ENCODE data around the gene HOTAIR.

HOTAIR gene

GRCh38 chr12:53975064-53975471, 314 bp upstream of the HOTAIR start:
- no peak for DNase-seq (ENCODE audit: low read depth)

- no peak for DNase-seq (ENCODE audit: low read depth)
These were observed 1.3 kb downstream of the HOTAIR start for GRCh38 chr12:53973236-53974042.

GRCh38 chr12:53972722-53973235, 2.0 kb downstream of the HOTAIR start, which contains the start of gene HOXC11:
HOXC11 (plus strand) TSS chr12:53973126; CDS start chr12:53973242, 116 bp downstream.
- no peak for DNase-seq (ENCODE audit: low read depth)

- no peak for DNase-seq (ENCODE audit: low read depth)
These were observed 2.5 kb downstream of the HOTAIR start for GRCh38 chr12:53972152-53972702.

- DNase-seq (ENCODE audit: low read depth), result no peak
These were observed 3.1 kb downstream of the HOTAIR start for GRCh38 chr12:53971686-53972085.

GRCh38 chr12:53971129-53971528, 3.6 kb downstream of the HOTAIR start:
- no peak for DNase-seq (ENCODE audit: low read depth)

GRCh38 chr12:53970451-53970850, 4.3 kb downstream of the HOTAIR start:
- no peak for DNase-seq (ENCODE audit: low read depth)

GRCh38 chr12:53969588-53970259, 5.0 kb downstream of the HOTAIR start:
- DNase-seq (ENCODE audit: low read depth), result no peak

- DNase-seq (ENCODE audit: low read depth), result no peak
These were observed 6.3 kb downstream of the HOTAIR start for GRCh38 chr12:53968214-53969127.

- DNase-seq (ENCODE audit: low read depth), result no peak
These were observed 7.3 kb downstream of the HOTAIR start for GRCh38 chr12:53967421-53967925.

- DNase-seq (ENCODE audit: low read depth), result no peak
These were observed 8.2 kb downstream of the HOTAIR start for GRCh38 chr12:53966385-53967133.

- DNase-seq (ENCODE audit: low read depth), result no peak
These were observed 8.7 kb downstream of the HOTAIR start for GRCh38 chr12:53966085-53966384.

GRCh38 chr12:53965281-53966084, 9.3 kb downstream of the HOTAIR start:
- DNase-seq (ENCODE audit: low read depth), result no peak

- no peak for DNase-seq (ENCODE audit: low read depth)
These were observed 10.4 kb downstream of the HOTAIR start for GRCh38 chr12:53964315-53964713.

- DNase-seq (ENCODE audit: low read depth), result no peak
These were observed 11.1 kb downstream of the HOTAIR start for GRCh38 chr12:53963434-53964314.

GRCh38 chr12:53963005-53963404, 11.7 kb downstream of the HOTAIR start:
- no peak for DNase-seq (ENCODE audit: low read depth)

- DNase-seq (ENCODE audit: low read depth), result no peak
These were observed 13.6 kb downstream of the HOTAIR start for GRCh38 chr12:53961025-53961761.

All from iris pigment epithelial cell (primary cell).